ENCODE results near the gene CNTNAP2. TPM values are rescaled to one million over a fixed set of nuclear protein-coding genes. Genes with fewer than 3 reads are reported as not detected.

The CNTNAP2 gene
- total RNA-seq, 4 donors from 2014 or later: 0.42 to 0.71 TPM; not detected in 2

GRCh38 chr7:147681530-147681929 is 1564.9 kb downstream of the CNTNAP2 start:
- no peak for TF ChIP-seq POLR2A (IDR thresholded peaks at IDR 0.05)
- TF ChIP-seq CTCF (IDR thresholded peaks at IDR 0.05): no peak
- H3K4me3 ChIP-seq (ENCODE audit: low read depth, poor library complexity, severe bottlenecking): no peak overlapping the region
- DNase-seq (ENCODE audit: low spot score in 2 of 2): no peak
- intact Hi-C loops (cut with DNase I; ENCODE audit: low total_unique reads): no loop called here
- WGBS, 2 donors: 65 to 74% methylated on average over 1 of the region's 1 CpG

- H3K4me3 ChIP-seq (ENCODE audit: low read depth, poor library complexity, severe bottlenecking): no peak overlapping the region
- TF ChIP-seq POLR2A (IDR thresholded peaks at IDR 0.05) (no peak), CTCF (IDR thresholded peaks at IDR 0.05) (no peak)
- no peak for DNase-seq (ENCODE audit: low spot score in 2 of 2)
- WGBS, 2 donors: 61 to 73% methylated on average over 5 of the region's 5 CpGs
- intact Hi-C loops (cut with DNase I; ENCODE audit: low total_unique reads): no loop called here
These were observed 1584.1 kb downstream of the CNTNAP2 start for GRCh38 chr7:147700702-147701101.

GRCh38 chr7:147707926-147708325 is 1591.3 kb downstream of the CNTNAP2 start:
- intact Hi-C loops (cut with DNase I; ENCODE audit: low total_unique reads): no loop called here

GRCh38 chr7:147708871-147709270 is 1592.3 kb downstream of the CNTNAP2 start:
- DNase-seq (ENCODE audit: low spot score in 2 of 2): no peak
- WGBS, 2 donors: 76 to 87% methylated on average over 6 of the region's 6 CpGs
- intact Hi-C loops (cut with DNase I; ENCODE audit: low total_unique reads): no loop called here
- no peak for TF ChIP-seq POLR2A (IDR thresholded peaks at IDR 0.05)
- TF ChIP-seq CTCF (IDR thresholded peaks at IDR 0.05): no peak
- H3K4me3 ChIP-seq (ENCODE audit: low read depth, poor library complexity, severe bottlenecking): no peak overlapping the region

More at GRCh38 chr7:147707926-147708325, 1591.3 kb downstream of the CNTNAP2 start:
- H3K4me3 ChIP-seq (ENCODE audit: low read depth, poor library complexity, severe bottlenecking): no peak overlapping the region
- no peak for DNase-seq (ENCODE audit: low spot score in 2 of 2)
- TF ChIP-seq POLR2A (IDR thresholded peaks at IDR 0.05) (no peak), CTCF (IDR thresholded peaks at IDR 0.05) (no peak)

GRCh38 chr7:147711447-147711846 is 1594.8 kb downstream of the CNTNAP2 start:
- DNase-seq (ENCODE audit: low spot score in 2 of 2): no peak
- 38 to 49% methylated on average over 2 of the region's 2 CpGs for WGBS, 2 donors
- no peak overlapping the region for H3K4me3 ChIP-seq (ENCODE audit: low read depth, poor library complexity, severe bottlenecking)

More at GRCh38 chr7:147711447-147711846, 1594.8 kb downstream of the CNTNAP2 start:
- intact Hi-C loops (cut with DNase I; ENCODE audit: low total_unique reads): no loop called here
- no peak for TF ChIP-seq CTCF (IDR thresholded peaks at IDR 0.05)
- no peak for TF ChIP-seq POLR2A (IDR thresholded peaks at IDR 0.05)

Measured in lower leg skin (tissue), 4 donors.